NT2/D1 (cell line): Measurements from ENCODE around the gene ARPIN.
"Not testable (repeated sequence)": the region's sequence is repeated elsewhere in the genome, so short reads cannot be mapped to it uniquely, and the experiment has no call there.

ENCODE experiments used
- DNase-seq: peaks from one replicate; pipeline ENCODE4 v3.0.0-alpha.2; 2011; ENCODE audit warnings: low read depth, low spot score
- H3K27me3 ChIP-seq: 2 replicates; pipeline ENCODE4 v1.6.0; 2011; ENCODE audit warnings: mild to moderate bottlenecking; ENCODE audit not compliant: insufficient read length, insufficient read depth
- H3K36me3 ChIP-seq: 2 replicates; pipeline ENCODE4 v1.6.1; 2011; ENCODE audit warnings: mild to moderate bottlenecking, low read length, mixed read lengths; ENCODE audit not compliant: insufficient read depth, insufficient read length
- H3K4me1 ChIP-seq: 2 replicates; pipeline ENCODE4 v1.5.1; 2011; ENCODE audit not compliant: insufficient read depth, insufficient read length
- H3K4me3 ChIP-seq: 2 replicates; pipeline ENCODE4 v1.5.1; 2011; ENCODE audit warnings: low read depth; ENCODE audit not compliant: insufficient read length
- H3K9ac ChIP-seq: 2 replicates; pipeline ENCODE4 v1.6.0; 2011; ENCODE audit warnings: low read depth; ENCODE audit not compliant: insufficient read length
- H3K9me3 ChIP-seq: 2 replicates; pipeline ENCODE4 v1.5.1; 2011; ENCODE audit warnings: mild to moderate bottlenecking, low read length; ENCODE audit not compliant: insufficient read depth
- SUZ12 ChIP-seq: IDR thresholded peaks from 2 replicates; pipeline ENCODE4 v1.6.1; 2011; ENCODE audit not compliant: insufficient read length, insufficient read depth; ENCODE audit errors: extremely low read depth
- YY1 ChIP-seq: IDR thresholded peaks from 2 replicates; pipeline ENCODE4 v1.6.1; 2011; ENCODE audit not compliant: insufficient read length, insufficient read depth
- ZNF274 ChIP-seq: IDR thresholded peaks from 2 replicates; pipeline ENCODE4 v1.6.1; 2011; ENCODE audit warnings: mild to moderate bottlenecking, low read depth, low read length

ARPIN gene

GRCh38 chr15:89899295-89899945 is 13.3 kb downstream of the ARPIN start:
- H3K9me3 ChIP-seq = no peaks in the 10 kb centered on the region
- no peak overlapping the region for H3K9ac ChIP-seq
- H3K4me1 ChIP-seq = peaks cover 5% of the 10 kb centered on the region
- peaks cover 34% of the 10 kb centered on the region for H3K36me3 ChIP-seq
- no peak overlapping the region for H3K4me3 ChIP-seq
- H3K27me3 ChIP-seq = no peaks in the 10 kb centered on the region
- TF ChIP-seq YY1 (no peak), SUZ12 (no peak), ZNF274 (no peak)
- DNase-seq = no peak

- H3K36me3 ChIP-seq = peaks cover 31% of the 10 kb centered on the region
- no peaks in the 10 kb centered on the region for H3K27me3 ChIP-seq
- no peak for TF ChIP-seq YY1
- no peak for TF ChIP-seq SUZ12
- TF ChIP-seq ZNF274 = no peak
- H3K9me3 ChIP-seq = no peaks in the 10 kb centered on the region
- H3K4me1 ChIP-seq = peaks cover 5% of the 10 kb centered on the region
- H3K9ac ChIP-seq = no peak overlapping the region
- H3K4me3 ChIP-seq = no peak overlapping the region
- peak; percentile 61 for DNase-seq
These were observed 14.0 kb downstream of the ARPIN start for GRCh38 chr15:89898614-89899294.

GRCh38 chr15:89898146-89898545 is 14.6 kb downstream of the ARPIN start:
- Histone ChIP-seq H3K9ac (no peak overlapping the region), H3K9me3 (no peaks in the 10 kb centered on the region), H3K4me3 (no peak overlapping the region), H3K4me1 (peaks cover 5% of the 10 kb centered on the region), H3K27me3 (no peaks in the 10 kb centered on the region), H3K36me3 (peaks cover 25% of the 10 kb centered on the region)
- DNase-seq = no peak
- TF ChIP-seq SUZ12 = no peak
- TF ChIP-seq YY1 = no peak
- no peak for TF ChIP-seq ZNF274

GRCh38 chr15:89893696-89894447 is 18.9 kb downstream of the ARPIN start, which contains the start of gene AP3S2:
AP3S2 (minus strand) TSS chr15:89893994; CDS start chr15:89893949, 45 bp downstream.
- Histone ChIP-seq H3K9me3 (no peaks in the 10 kb centered on the region), H3K4me3 (peak within 1 kb of the TSS; percentile 90), H3K4me1 (peaks cover 5% of the 10 kb centered on the region), H3K9ac (peak within 1 kb of the TSS; percentile 94), H3K27me3 (no peaks in the 10 kb centered on the region), H3K36me3 (peaks cover under 1% of the 10 kb centered on the region)
- TF ChIP-seq ZNF274 = no peak
- no peak for TF ChIP-seq YY1
- TF ChIP-seq SUZ12 = no peak
- DNase-seq = peak; percentile 92

GRCh38 chr15:89893027-89893426 is 19.7 kb downstream of the ARPIN start:
- TF ChIP-seq YY1 (no peak), ZNF274 (no peak), SUZ12 (no peak)
- Histone ChIP-seq H3K9ac (peak overlapping the region; percentile 94), H3K27me3 (no peaks in the 10 kb centered on the region), H3K36me3 (peaks cover 9% of the 10 kb centered on the region), H3K4me1 (no peaks in the 10 kb centered on the region), H3K9me3 (no peaks in the 10 kb centered on the region), H3K4me3 (peak overlapping the region; percentile 90)
- no peak for DNase-seq

GRCh38 chr15:89888214-89888804 is 24.4 kb downstream of the ARPIN start:
- peaks cover 44% of the 10 kb centered on the region for H3K36me3 ChIP-seq
- TF ChIP-seq ZNF274 (no peak), YY1 (no peak), SUZ12 (no peak)
- DNase-seq = no peak
- H3K9ac ChIP-seq = no peak overlapping the region
- no peaks in the 10 kb centered on the region for H3K9me3 ChIP-seq
- no peak overlapping the region for H3K4me3 ChIP-seq
- H3K27me3 ChIP-seq = no peaks in the 10 kb centered on the region
- H3K4me1 ChIP-seq = no peaks in the 10 kb centered on the region

- TF ChIP-seq SUZ12 (no peak), ZNF274 (no peak)
- Histone ChIP-seq H3K27me3 (no peaks in the 10 kb centered on the region), H3K4me3 (no peak overlapping the region), H3K9ac (no peak overlapping the region), H3K9me3 (no peaks in the 10 kb centered on the region), H3K36me3 (peaks cover 61% of the 10 kb centered on the region), H3K4me1 (no peaks in the 10 kb centered on the region)
- no peak for DNase-seq
These were observed 27.1 kb downstream of the ARPIN start for GRCh38 chr15:89885611-89886010.

- H3K9ac ChIP-seq, H3K4me3 ChIP-seq, H3K9me3 ChIP-seq, H3K4me1 ChIP-seq, H3K27me3 ChIP-seq, DNase-seq: not testable (repeated sequence)
- H3K36me3 ChIP-seq = peaks cover 61% of the 10 kb centered on the region
These were observed 27.6 kb downstream of the ARPIN start for GRCh38 chr15:89885179-89885578.
